NT2/D1 (cell line): Measurements from ENCODE around the gene CYP19A1.

Experiments
- SUZ12 ChIP-seq: IDR thresholded peaks from 2 replicates; pipeline ENCODE4 v1.6.1; 2011; ENCODE audit not compliant: insufficient read length, insufficient read depth; ENCODE audit errors: extremely low read depth
- YY1 ChIP-seq: IDR thresholded peaks from 2 replicates; pipeline ENCODE4 v1.6.1; 2011; ENCODE audit not compliant: insufficient read length, insufficient read depth
- ZNF274 ChIP-seq: IDR thresholded peaks from 2 replicates; pipeline ENCODE4 v1.6.1; 2011; ENCODE audit warnings: mild to moderate bottlenecking, low read depth, low read length

DNA sequence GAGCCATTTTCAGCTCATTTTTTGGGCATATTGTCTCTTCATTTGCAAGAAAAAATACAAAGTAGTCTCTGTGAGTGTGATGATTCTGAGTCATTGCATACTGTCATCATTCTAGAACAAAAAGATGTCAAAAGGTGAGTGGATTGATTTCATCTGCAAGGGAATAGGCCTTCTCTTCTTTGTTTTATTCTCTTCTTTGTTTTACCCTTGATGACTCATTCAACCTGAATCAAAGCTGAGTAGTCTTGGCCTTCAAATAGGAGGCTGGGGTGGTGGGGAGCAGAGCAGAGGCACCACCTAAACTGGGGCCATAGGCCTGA lies 25.4 kb downstream of the CYP19A1 start:
- TF ChIP-seq YY1 = no peak
- no peak for TF ChIP-seq ZNF274
- TF ChIP-seq SUZ12 = no peak
